ENCODE results near the gene CEP72. TPM values are rescaled to one million over a fixed set of nuclear protein-coding genes. Genes with fewer than 3 reads are reported as not detected.

CEP72 gene
- total RNA-seq, 1 experiment from 2014 or later: 17.3 TPM

DNA sequence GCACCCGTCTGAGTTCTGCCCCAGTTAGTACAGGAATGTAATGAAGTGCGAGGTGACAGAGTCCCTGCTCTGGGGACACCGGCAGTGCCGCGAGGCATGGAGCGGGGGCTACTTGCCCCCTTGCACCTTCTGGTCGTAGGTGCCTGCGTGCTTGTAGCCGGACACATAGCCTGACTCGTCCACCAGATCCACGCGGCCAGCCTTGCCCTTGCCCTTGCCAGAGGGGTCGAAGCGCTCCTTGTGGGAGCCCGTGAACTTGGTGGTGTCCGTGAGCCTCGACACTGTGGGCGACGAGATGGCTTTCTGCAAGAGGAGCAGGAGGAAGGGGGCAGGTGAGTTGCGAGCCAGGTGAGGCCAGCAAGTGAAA lies 52.8 kb downstream of the CEP72 start:
- ChIA-PET POLR2A (ENCODE audit: unreplicated experiment) (no interaction called here), CTCF (no interaction called here)
- H3K27me3 ChIP-seq (ENCODE audit: low read length): no peaks in the 10 kb centered on the region
- H3K9ac ChIP-seq (ENCODE audit: low read length): no peak overlapping the region
- H3K79me2 ChIP-seq (ENCODE audit: low read length): no peaks in the 10 kb centered on the region
- H2AFZ ChIP-seq (ENCODE audit: low read length): no peak overlapping the region
- H3K9me3 ChIP-seq (ENCODE audit: low read length): no peaks in the 10 kb centered on the region
- no peaks in the 10 kb centered on the region for H3K4me1 ChIP-seq (ENCODE audit: insufficient read depth, low read length)
- H3K4me2 ChIP-seq (ENCODE audit: low read length): no peak overlapping the region
- BruUV-seq (replicated peaks): no TSS peak
- no peak overlapping the region for H3K27ac ChIP-seq (ENCODE audit: low read length)
- no peak overlapping the region for H3K4me3 ChIP-seq (ENCODE audit: low read length)
- no peaks in the 10 kb centered on the region for H3K9me2 ChIP-seq (replicated peaks; ENCODE audit: low read length)
- no peak for DNase-seq
- intact Hi-C loops (cut with micrococcal nuclease): no loop called here
- no peak for ATAC-seq
- no peaks in the 10 kb centered on the region for H4K20me1 ChIP-seq (ENCODE audit: low read length)
- no peaks in the 10 kb centered on the region for H3F3A ChIP-seq (ENCODE audit: low read length, unreplicated experiment)
- TF ChIP-seq, protein P1, sequence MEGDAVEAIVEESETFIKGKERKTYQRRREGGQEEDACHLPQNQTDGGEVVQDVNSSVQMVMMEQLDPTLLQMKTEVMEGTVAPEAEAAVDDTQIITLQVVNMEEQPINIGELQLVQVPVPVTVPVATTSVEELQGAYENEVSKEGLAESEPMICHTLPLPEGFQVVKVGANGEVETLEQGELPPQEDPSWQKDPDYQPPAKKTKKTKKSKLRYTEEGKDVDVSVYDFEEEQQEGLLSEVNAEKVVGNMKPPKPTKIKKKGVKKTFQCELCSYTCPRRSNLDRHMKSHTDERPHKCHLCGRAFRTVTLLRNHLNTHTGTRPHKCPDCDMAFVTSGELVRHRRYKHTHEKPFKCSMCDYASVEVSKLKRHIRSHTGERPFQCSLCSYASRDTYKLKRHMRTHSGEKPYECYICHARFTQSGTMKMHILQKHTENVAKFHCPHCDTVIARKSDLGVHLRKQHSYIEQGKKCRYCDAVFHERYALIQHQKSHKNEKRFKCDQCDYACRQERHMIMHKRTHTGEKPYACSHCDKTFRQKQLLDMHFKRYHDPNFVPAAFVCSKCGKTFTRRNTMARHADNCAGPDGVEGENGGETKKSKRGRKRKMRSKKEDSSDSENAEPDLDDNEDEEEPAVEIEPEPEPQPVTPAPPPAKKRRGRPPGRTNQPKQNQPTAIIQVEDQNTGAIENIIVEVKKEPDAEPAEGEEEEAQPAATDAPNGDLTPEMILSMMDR (conservative IDR thresholded peaks at IDR 0.05; ENCODE audit: low read depth, low read length): no peak
- TF ChIP-seq EZH2phosphoT487 (IDR thresholded peaks at IDR 0.05; ENCODE audit: borderline replicate concordance, low read length): no peak
- no peak for TF ChIP-seq EZH2 (IDR thresholded peaks at IDR 0.05; ENCODE audit: low read length, unreplicated experiment)
- H3K36me3 ChIP-seq (ENCODE audit: low read depth, low read length): peaks cover 28% of the 10 kb centered on the region; the same call in 1 of the 2 replicates

DNA sequence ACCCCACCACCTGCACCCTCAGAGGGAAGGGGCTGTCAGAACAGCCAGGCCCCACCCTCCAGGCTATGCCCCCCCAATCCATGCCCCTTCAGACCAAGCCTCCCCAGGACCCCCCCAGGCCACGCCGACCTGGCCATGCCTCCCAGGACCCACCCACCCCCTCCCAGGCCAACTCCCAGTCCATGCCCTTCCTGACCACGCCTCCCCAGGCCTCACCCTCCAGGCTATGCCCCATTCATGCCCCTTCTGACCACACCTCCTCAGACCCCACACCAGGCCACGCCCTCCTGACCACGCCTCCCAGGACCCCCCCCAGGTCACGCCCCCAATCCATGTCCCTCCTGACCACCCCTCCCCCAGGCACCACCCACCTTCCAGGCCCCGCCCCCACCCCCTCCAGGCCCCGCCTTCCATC lies 53.4 kb downstream of the CEP72 start:
- POLR2A ChIA-PET (ENCODE audit: unreplicated experiment): no interaction called here
- Histone ChIP-seq H3K79me2 (ENCODE audit: low read length) (no peaks in the 10 kb centered on the region), H3K36me3 (ENCODE audit: low read depth, low read length) (peaks cover 23% of the 10 kb centered on the region; the same call in 1 of the 2 replicates), H3K4me1 (ENCODE audit: insufficient read depth, low read length) (no peaks in the 10 kb centered on the region), H3K4me3 (ENCODE audit: low read length) (no peak overlapping the region), H3K9me2 (replicated peaks; ENCODE audit: low read length) (no peaks in the 10 kb centered on the region), H2AFZ (ENCODE audit: low read length) (no peak overlapping the region), H3F3A (ENCODE audit: low read length, unreplicated experiment) (no peaks in the 10 kb centered on the region), H3K4me2 (ENCODE audit: low read length) (no peak overlapping the region), H3K9ac (ENCODE audit: low read length) (no peak overlapping the region), H3K27ac (ENCODE audit: low read length) (no peak overlapping the region), H4K20me1 (ENCODE audit: low read length) (no peaks in the 10 kb centered on the region), H3K9me3 (ENCODE audit: low read length) (no peaks in the 10 kb centered on the region), H3K27me3 (ENCODE audit: low read length) (no peaks in the 10 kb centered on the region)
- DNase-seq (no peak), ATAC-seq (no peak)
- no TSS peak for BruUV-seq (replicated peaks)
- TF ChIP-seq, protein P1 (conservative IDR thresholded peaks at IDR 0.05; ENCODE audit: low read depth, low read length): no peak
- no peak for TF ChIP-seq EZH2phosphoT487 (IDR thresholded peaks at IDR 0.05; ENCODE audit: borderline replicate concordance, low read length)
- no peak for TF ChIP-seq EZH2 (IDR thresholded peaks at IDR 0.05; ENCODE audit: low read length, unreplicated experiment)
- intact Hi-C loops (cut with micrococcal nuclease): no loop called here
- CTCF ChIA-PET: no interaction called here

DNA sequence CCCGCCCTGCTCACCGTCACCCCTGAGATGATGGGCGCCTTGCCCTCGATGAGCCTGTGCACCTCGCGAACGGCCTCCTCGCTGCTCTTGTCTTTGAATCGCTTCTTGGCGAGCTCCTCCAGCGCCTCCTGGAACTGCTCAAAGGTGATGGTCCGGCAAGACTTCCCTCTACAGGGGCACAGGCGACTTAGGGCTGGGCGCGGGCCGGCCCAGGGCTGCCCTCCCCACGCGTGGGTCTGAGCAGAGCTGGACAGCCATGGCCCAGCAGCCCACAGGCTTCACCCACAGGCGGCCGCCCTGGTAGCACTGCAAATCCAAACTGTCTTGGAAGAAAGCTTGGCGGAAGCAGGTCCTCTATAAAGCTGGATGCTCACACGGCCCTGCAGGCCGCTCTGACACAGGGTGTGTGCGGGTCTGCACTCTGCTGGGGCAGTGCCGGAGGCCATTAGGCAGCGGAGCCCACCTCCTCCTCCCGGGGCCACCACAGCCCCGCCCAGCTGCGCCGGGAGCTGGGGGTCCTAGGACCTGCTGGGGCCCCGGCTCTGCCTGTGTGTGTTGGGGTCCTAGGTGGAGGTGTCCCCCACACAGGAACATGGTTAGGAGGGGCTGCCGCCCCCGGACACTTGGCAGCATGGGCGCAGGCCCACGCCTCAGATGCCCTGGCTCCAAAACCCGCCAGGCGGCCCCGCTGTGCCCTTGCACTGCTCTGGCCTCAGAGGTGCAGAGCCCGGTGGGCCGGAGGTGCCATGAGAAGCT lies 54.0 kb downstream of the CEP72 start:
- Histone ChIP-seq H3K27ac (ENCODE audit: low read length) (no peak overlapping the region), H3K36me3 (ENCODE audit: low read depth, low read length) (peaks cover 22% of the 10 kb centered on the region; the same call in 1 of the 2 replicates), H3K9ac (ENCODE audit: low read length) (no peak overlapping the region), H3K4me2 (ENCODE audit: low read length) (no peak overlapping the region), H3F3A (ENCODE audit: low read length, unreplicated experiment) (no peaks in the 10 kb centered on the region), H3K9me3 (ENCODE audit: low read length) (no peaks in the 10 kb centered on the region), H3K4me3 (ENCODE audit: low read length) (no peak overlapping the region), H3K4me1 (ENCODE audit: insufficient read depth, low read length) (0 out of 2 replicates have a peak, but pooled peaks cover under 1% of the 10 kb centered on the region), H3K9me2 (replicated peaks; ENCODE audit: low read length) (no peaks in the 10 kb centered on the region), H3K79me2 (ENCODE audit: low read length) (no peaks in the 10 kb centered on the region), H3K27me3 (ENCODE audit: low read length) (no peaks in the 10 kb centered on the region), H4K20me1 (ENCODE audit: low read length) (no peaks in the 10 kb centered on the region), H2AFZ (ENCODE audit: low read length) (no peak overlapping the region)
- TF ChIP-seq EZH2 (IDR thresholded peaks at IDR 0.05; ENCODE audit: low read length, unreplicated experiment) (no peak), EZH2phosphoT487 (IDR thresholded peaks at IDR 0.05; ENCODE audit: borderline replicate concordance, low read length) (no peak)
- TF ChIP-seq, protein P1 (conservative IDR thresholded peaks at IDR 0.05; ENCODE audit: low read depth, low read length): no peak
- intact Hi-C loops (cut with micrococcal nuclease): no loop called here
- DNase-seq (no peak), ATAC-seq (no peak)
- ChIA-PET CTCF (no interaction called here), POLR2A (ENCODE audit: unreplicated experiment) (no interaction called here)
- BruUV-seq (replicated peaks): no TSS peak
